Fibroblast of the aortic adventitia (primary cell): Measurements from ENCODE around the gene DACT3. TPM values are rescaled to one million over a fixed set of nuclear protein-coding genes. Genes with fewer than 3 reads are reported as not detected.

ENCODE experiments used
- DNase-seq: peaks from one replicate; pipeline ENCODE4 v3.0.0-alpha.2; 2010; ENCODE audit warnings: low read depth
- H3K4me3 ChIP-seq: 2 replicates; pipeline ENCODE4 v1.5.1; 2011; ENCODE audit warnings: low read depth, mild to moderate bottlenecking, control low read depth, low read length, moderate library complexity
- total RNA-seq: library from RNA; depleted of rRNA; stranded (reverse); fragments of >200 nt; gene quantifications from 2 replicates; pipeline ENCODE4 v1.2.3, GENCODE V29; 2012; ENCODE audit warnings: low replicate concordance
- TF ChIP-seq, protein P1 (sequence below): IDR thresholded peaks from 2 replicates; pipeline ENCODE4 v1.5.1; 2011; ENCODE audit warnings: mild to moderate bottlenecking, low read length, control low read depth, inconsistent platforms; ENCODE audit not compliant: insufficient read depth

Gene DACT3
- total RNA-seq, 1 donor, result 5.1 TPM

DNA sequence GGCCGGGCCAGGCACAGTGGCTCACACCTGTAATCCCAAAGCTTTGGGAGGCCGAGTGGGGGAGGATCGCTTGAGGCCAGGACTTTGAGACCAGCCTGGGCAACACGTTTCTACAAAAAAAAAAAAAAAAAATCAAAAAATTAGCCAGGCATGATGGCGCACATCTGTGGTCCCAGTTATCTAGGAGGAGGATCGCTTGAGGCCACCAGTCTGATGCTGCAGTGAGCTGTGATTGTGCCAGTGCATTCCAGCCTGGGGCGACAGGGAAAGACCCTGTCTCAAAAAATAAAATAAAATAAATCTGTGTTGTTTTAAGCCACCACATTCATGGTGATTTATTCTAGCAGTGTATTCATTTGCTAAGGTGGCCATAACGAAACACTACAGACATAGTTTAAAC is 4.1 kb upstream of the DACT3 start:
- no peak overlapping the region for H3K4me3 ChIP-seq
- TF ChIP-seq, protein P1, sequence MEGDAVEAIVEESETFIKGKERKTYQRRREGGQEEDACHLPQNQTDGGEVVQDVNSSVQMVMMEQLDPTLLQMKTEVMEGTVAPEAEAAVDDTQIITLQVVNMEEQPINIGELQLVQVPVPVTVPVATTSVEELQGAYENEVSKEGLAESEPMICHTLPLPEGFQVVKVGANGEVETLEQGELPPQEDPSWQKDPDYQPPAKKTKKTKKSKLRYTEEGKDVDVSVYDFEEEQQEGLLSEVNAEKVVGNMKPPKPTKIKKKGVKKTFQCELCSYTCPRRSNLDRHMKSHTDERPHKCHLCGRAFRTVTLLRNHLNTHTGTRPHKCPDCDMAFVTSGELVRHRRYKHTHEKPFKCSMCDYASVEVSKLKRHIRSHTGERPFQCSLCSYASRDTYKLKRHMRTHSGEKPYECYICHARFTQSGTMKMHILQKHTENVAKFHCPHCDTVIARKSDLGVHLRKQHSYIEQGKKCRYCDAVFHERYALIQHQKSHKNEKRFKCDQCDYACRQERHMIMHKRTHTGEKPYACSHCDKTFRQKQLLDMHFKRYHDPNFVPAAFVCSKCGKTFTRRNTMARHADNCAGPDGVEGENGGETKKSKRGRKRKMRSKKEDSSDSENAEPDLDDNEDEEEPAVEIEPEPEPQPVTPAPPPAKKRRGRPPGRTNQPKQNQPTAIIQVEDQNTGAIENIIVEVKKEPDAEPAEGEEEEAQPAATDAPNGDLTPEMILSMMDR, result no peak
- no peak for DNase-seq

DNA sequence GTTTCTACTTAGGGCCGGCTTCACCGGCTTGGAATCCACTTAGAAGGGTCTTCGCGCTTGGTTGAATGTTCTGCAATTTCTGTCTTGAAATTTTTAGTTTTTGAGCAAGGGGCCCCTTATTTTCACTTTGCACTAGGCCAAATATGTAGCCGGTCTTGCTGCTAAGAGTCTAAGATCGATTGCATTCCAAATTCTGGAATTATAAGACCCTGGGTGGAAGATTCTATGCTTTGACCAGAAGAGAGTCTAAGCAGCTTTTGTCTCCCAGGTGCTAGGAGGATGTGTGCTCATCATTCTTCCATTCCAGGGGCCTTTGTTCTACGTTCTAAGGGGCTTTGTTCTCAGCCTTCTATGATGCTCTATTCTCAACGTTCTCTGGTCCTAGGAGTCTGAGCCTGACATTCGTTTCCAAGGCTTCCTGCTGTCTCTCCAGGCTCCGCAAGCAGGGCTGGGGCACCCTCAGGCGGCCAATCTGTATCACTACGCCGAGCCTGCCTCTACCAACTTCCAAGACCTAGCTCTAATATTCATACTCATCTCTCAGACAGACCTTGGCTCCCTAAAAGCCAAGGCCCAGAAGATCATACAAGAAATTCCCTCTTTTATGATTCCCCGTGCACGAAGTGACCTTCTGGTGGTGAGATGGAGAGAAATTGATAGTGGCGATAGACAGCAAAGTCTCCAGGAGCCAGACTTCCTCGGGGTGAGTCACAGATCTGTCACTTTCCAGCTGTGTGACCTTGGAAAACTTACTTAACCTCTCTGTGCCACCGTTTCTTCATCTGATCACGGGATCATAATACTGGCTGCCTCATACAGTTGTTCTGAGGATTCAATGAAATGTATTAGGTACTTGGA is 982 bp upstream of the DACT3 start:
- TF ChIP-seq, protein P1, result peak; percentile 97
- DNase-seq, result peak; percentile 93
- peak overlapping the region; percentile 57 for H3K4me3 ChIP-seq

DNA sequence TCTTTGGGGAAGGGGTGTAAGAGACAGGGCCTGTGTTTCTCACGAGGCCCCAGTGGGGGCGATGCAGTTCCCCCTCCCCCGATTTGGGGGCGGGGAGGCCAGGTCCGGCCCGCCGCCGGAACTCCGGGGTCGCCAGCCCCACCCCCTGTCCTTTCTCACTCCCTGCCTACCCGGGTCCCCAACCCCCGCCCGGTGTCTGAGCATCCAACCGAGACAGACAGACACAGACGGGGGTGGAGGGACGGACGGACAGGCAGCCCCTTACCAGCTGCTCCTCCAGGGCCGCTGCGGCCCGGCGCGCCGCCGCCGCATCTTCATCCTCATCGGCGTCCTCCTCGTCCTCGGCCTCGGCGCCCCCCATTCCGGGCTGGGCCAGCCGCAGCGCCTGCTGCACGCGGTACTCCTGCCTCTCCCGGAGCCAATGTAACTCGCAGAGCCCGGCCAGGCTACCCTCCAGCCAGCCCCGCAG is 397 bp downstream of the DACT3 start:
- peak overlapping the region; percentile 85 for H3K4me3 ChIP-seq
- TF ChIP-seq, protein P1, result no peak
- DNase-seq, result no peak

DNA sequence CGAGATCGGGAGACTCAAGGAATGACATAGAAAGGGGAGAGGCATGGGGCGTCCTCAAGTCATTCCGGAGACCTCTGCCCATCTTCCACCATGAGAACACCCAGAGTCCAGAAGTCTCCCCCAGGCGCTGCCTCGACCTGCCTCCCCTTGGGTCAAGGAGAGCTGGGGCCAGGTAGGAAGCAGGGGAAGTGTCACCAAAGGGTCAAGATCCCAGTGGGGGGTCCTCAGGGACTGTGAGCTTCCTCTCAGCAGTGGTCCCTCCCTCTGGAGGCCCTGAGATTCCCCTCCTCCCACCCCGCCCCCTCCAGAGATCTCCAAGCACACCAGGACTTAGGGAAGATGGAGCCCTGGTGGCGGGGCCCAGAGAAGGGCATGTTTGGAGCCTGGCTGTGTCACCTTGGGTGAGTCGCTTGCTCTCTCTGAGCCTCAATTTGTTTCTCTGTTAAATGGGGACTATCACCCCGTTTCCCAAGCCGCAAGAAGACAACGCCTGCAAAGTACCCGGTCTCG is 919 bp downstream of the DACT3 start:
- H3K4me3 ChIP-seq, result peak overlapping the region; percentile 85
- peak; percentile 25 for DNase-seq
- TF ChIP-seq, protein P1, result peak; percentile 4

DNA sequence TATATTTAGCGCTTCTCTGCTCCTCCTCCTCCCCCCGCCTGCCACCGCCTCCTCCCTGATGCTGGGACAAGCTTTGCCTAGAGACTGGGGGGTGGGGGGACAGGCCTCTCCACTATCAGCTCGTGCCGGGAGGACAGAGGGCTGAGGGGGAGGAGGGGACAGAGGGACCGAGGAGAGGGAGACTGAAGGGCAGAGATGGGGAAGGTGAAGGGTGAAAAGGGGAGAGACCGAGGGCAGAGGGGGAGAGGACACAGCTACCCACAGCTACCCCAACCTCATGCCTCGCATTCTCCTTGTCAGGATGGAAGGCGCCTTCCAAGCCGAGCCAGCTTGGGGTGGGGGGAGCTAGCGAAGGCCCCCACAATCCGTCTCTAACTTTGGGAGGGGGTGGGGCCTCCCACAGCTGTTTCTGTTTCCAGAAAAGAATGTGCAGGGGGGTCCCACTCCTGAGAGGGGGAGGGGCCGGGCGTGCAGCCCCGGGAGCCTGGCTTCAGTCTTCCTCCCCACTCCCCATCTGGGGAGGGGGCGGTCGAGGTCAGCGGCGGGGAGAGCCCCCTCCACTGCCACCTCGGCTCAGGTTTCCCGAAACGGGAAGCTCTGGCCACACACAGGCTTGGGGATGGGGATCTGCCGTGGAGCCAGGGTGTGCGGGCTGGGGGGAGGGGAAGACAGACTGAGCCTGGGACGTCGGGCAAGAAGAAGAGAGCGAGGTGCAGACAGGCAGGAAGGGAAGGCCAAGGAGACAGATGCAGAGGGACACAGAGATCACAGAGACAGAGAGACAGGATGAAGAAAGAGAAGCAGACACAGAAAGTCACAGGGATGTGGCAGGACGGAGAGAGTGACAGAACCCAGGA is 1.6 kb downstream of the DACT3 start:
- peak overlapping the region; percentile 85 for H3K4me3 ChIP-seq
- TF ChIP-seq, protein P1, result no peak
- peak; percentile 16 for DNase-seq

DNA sequence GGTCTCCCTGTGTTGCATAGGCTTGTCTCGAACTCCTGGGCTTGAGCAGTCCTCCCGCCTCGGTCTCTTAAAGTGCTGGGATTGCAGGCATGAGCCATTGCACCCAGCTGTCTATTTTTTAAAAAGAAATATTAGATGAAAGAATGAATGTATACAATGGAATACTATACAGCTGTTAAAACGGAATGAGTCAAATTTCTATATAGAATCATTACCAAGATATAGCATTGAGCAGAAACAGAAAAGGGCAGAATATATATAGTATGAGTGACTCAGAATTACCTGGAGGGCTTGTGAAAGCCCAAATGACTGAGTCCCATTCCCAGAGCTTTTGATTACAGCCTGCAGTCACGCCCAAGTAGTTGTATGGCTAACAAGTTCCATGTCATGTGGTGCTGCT is 4.4 kb downstream of the DACT3 start:
- TF ChIP-seq, protein P1, result no peak
- no peak overlapping the region for H3K4me3 ChIP-seq

More for the DNA sequence above, 4.4 kb downstream of the DACT3 start:
- no peak for DNase-seq
